NCI-H2196 treated with DMSO at 0.1 percent for 48 hours (cell line): Measurements from ENCODE around the gene NAA40.

Experiments
- DNase-seq: peaks from one replicate; lab custom pipeline; 2025; ENCODE audit not compliant: unreplicated experiment; lab: John Stamatoyannopoulos, UW

NAA40 gene

GRCh38 chr11:63938479-63939396 lies at the start of gene NAA40:
NAA40 (plus strand) TSS chr11:63939002; CDS start chr11:63939097, 95 bp downstream.
- peak; percentile 97 for DNase-seq

GRCh38 chr11:63889344-63889743 lies 49.5 kb upstream of the NAA40 start:
- no peak for DNase-seq

- no peak for DNase-seq
Measured at GRCh38 chr11:63890368-63890767, 48.4 kb upstream of the NAA40 start.

- DNase-seq, result no peak
Measured at GRCh38 chr11:63892228-63892627, 46.6 kb upstream of the NAA40 start.

- no peak for DNase-seq
Measured at GRCh38 chr11:63893355-63893754, 45.4 kb upstream of the NAA40 start.

GRCh38 chr11:63896071-63896470 lies 42.7 kb upstream of the NAA40 start:
- DNase-seq, result peak; percentile 46

- no peak for DNase-seq
Measured at GRCh38 chr11:63897459-63898146, 41.2 kb upstream of the NAA40 start.

- no peak for DNase-seq
Measured at GRCh38 chr11:63901660-63902059, 37.1 kb upstream of the NAA40 start.

- DNase-seq, result no peak
Measured at GRCh38 chr11:63903884-63904283, 34.9 kb upstream of the NAA40 start.

GRCh38 chr11:63904743-63905142 lies 34.1 kb upstream of the NAA40 start:
- DNase-seq, result no peak

GRCh38 chr11:63905179-63905578 lies 33.6 kb upstream of the NAA40 start:
- DNase-seq, result no peak

GRCh38 chr11:63906087-63906486 lies 32.7 kb upstream of the NAA40 start:
- DNase-seq, result no peak

- no peak for DNase-seq
Measured at GRCh38 chr11:63906585-63906984, 32.2 kb upstream of the NAA40 start.

GRCh38 chr11:63907063-63907462 lies 31.7 kb upstream of the NAA40 start:
- DNase-seq, result no peak

- DNase-seq, result no peak
Measured at GRCh38 chr11:63907808-63908530, 30.8 kb upstream of the NAA40 start.

- DNase-seq, result no peak
Measured at GRCh38 chr11:63908631-63909401, 30.0 kb upstream of the NAA40 start.

GRCh38 chr11:63909591-63910506 lies 29.0 kb upstream of the NAA40 start:
- DNase-seq, result no peak

- no peak for DNase-seq
Measured at GRCh38 chr11:63910675-63911074, 28.1 kb upstream of the NAA40 start.

GRCh38 chr11:63911440-63911839 lies 27.4 kb upstream of the NAA40 start:
- DNase-seq, result no peak

- no peak for DNase-seq
Measured at GRCh38 chr11:63911876-63912275, 26.9 kb upstream of the NAA40 start.
